GM12878 (cell line): Measurements from ENCODE around the gene TAGLN. TPM values are rescaled to one million over a fixed set of nuclear protein-coding genes. Genes with fewer than 3 reads are reported as not detected.

Experiments used
- ATAC-seq: fragments of 200-7000 bp; cut with Tn5 transposase; 3 replicates; pipeline ENCODE4 v1.9.1; 2020; ENCODE audit warnings: mild to moderate bottlenecking, moderate library complexity
- BruUV-seq: library from RNA; stranded (reverse); fragments of 400-500 nt; replicated peaks from 2 replicates; lab custom pipeline; 2021; lab: Mats Ljungman, UMichigan
- CTCF ChIA-PET: fragments of 300-600 bp; sonication (Branson Sonifier 250); formaldehyde crosslinking; extraction: SDS; loops from one replicate; lab custom pipeline; 2021; ENCODE audit warnings: inconsistent platforms; lab: Yijun Ruan, JAX
- POLR2A ChIA-PET: fragments of 350-600 bp; formaldehyde crosslinking; extraction: SDS; loops from one replicate; lab custom pipeline; 2021; ENCODE audit warnings: inconsistent platforms; lab: Charles Lee
- RAD21 ChIA-PET: fragments of 300-600 bp; sonication (Branson Sonifier 250); formaldehyde crosslinking; loops from one replicate; lab custom pipeline; 2023; ENCODE audit warnings: antibody characterized with exemption; ENCODE audit not compliant: unreplicated experiment; lab: Charles Lee
- SMC1A ChIA-PET: fragments of 300-600 bp; sonication (Branson Sonifier 250); formaldehyde crosslinking; loops from one replicate; lab custom pipeline; 2023; ENCODE audit not compliant: unreplicated experiment, uncharacterized antibody; lab: Charles Lee
- DNase-seq: peaks from one replicate; pipeline ENCODE4 v3.0.0-alpha.2; 2011; ENCODE audit warnings: low read depth, low spot score
- FAIRE-seq: peaks from 3 replicates; lab custom pipeline; 2011; peaks lifted over from hg19 to GRCh38; lab: Jason Lieb, UNC
- H2AFZ ChIP-seq: 2 replicates; pipeline ENCODE4 v1.6.0; 2011; ENCODE audit warnings: low read depth, low read length, control low read depth; ENCODE audit not compliant: control insufficient read depth
- H3K27ac ChIP-seq: 2 replicates; pipeline ENCODE4 v1.5.1; 2011; ENCODE audit warnings: control low read depth; ENCODE audit not compliant: control insufficient read depth, insufficient read depth
- H3K27me3 ChIP-seq, 2 experiments: replicated peaks in 1 of 2; 2 replicates each; pipeline versions ENCODE4 v1.6.0 to v1.6.1; 2011; ENCODE audit warnings: low read length in 1 of 2; ENCODE audit not compliant: control insufficient read depth in 2 of 2, insufficient read depth in 2 of 2
- H3K36me3 ChIP-seq, 2 experiments: 2 replicates each; pipeline ENCODE4 v1.5.1; 2011; ENCODE audit warnings: low read length in 1 of 2; ENCODE audit not compliant: control insufficient read depth in 2 of 2, insufficient read depth in 2 of 2
- H3K4me1 ChIP-seq: 2 replicates; pipeline ENCODE4 v1.6.1; 2011; ENCODE audit warnings: mild to moderate bottlenecking, low read length, moderate library complexity, mixed read lengths; ENCODE audit not compliant: control insufficient read depth, insufficient read depth
- H3K4me2 ChIP-seq: 2 replicates; pipeline ENCODE4 v1.6.0; 2011; ENCODE audit warnings: control low read depth; ENCODE audit not compliant: control insufficient read depth, insufficient read depth
- H3K4me3 ChIP-seq: fragments of 200-600 bp; sonication (generic); 2 replicates; pipeline ENCODE4 v1.5.1; 2016
- H3K79me2 ChIP-seq: 2 replicates; pipeline ENCODE4 v1.6.0; 2011; ENCODE audit warnings: low read length; ENCODE audit not compliant: control insufficient read depth, insufficient read depth
- H3K9ac ChIP-seq: 2 replicates; pipeline ENCODE4 v1.8.0; 2011; ENCODE audit warnings: low read length, control low read depth, mixed read lengths; ENCODE audit not compliant: control insufficient read depth, insufficient read depth
- H3K9me3 ChIP-seq: replicated peaks from 3 replicates; pipeline ENCODE4 v1.5.1; 2011; ENCODE audit warnings: mild to moderate bottlenecking, low read length; ENCODE audit not compliant: control insufficient read depth, insufficient read depth
- H4K20me1 ChIP-seq: 2 replicates; pipeline ENCODE4 v1.6.0; 2011; ENCODE audit not compliant: control insufficient read depth, insufficient read depth
- ATF2 ChIP-seq: IDR thresholded peaks from 2 replicates; pipeline ENCODE4 v1.6.1; 2012; ENCODE audit warnings: low read length, inconsistent platforms
- BACH1 ChIP-seq: fragments of 450-650 bp; IDR thresholded peaks from 2 replicates; pipeline ENCODE4 v1.6.1; 2017; ENCODE audit warnings: mild to moderate bottlenecking, borderline replicate concordance
- BCLAF1 ChIP-seq: fragments of 450-650 bp; IDR thresholded peaks from 2 replicates; pipeline ENCODE4 v1.6.1; 2017; ENCODE audit warnings: antibody characterized with exemption, mild to moderate bottlenecking, moderate library complexity
- POLR2A ChIP-seq: IDR thresholded peaks from 2 replicates; pipeline ENCODE4 v1.6.1; 2011; ENCODE audit warnings: low read depth, mild to moderate bottlenecking, low read length
- RAD51 ChIP-seq: fragments of 450-650 bp; IDR thresholded peaks from 2 replicates; pipeline ENCODE4 v1.6.1; 2016; ENCODE audit warnings: moderate library complexity, mild to moderate bottlenecking, inconsistent platforms
- SMARCA5 ChIP-seq: fragments of 450-650 bp; IDR thresholded peaks from 2 replicates; pipeline ENCODE4 v1.6.1; 2017; ENCODE audit warnings: mild to moderate bottlenecking
- STAT3 ChIP-seq: IDR thresholded peaks from 2 replicates; pipeline ENCODE4 v1.6.1; 2011; ENCODE audit warnings: low read depth, low read length, improper control_type of control experiment
- ZNF274 ChIP-seq: IDR thresholded peaks from one replicate; pipeline ENCODE4 v1.8.0; 2011; ENCODE audit not compliant: insufficient read length, insufficient read depth
- WGBS: methylation state at CpG from one replicate; pipeline ENCODE4 v1.1.6; 2016; ENCODE audit warnings: low lambda C conversion rate; ENCODE audit not compliant: insufficient replicate concordance, insufficient coverage; ENCODE audit errors: missing lambda C conversion rate; 5-methylcytosine and 5-hydroxymethylcytosine counted together
- in situ Hi-C: fragments of 300-500 bp; cut with MboI; formaldehyde crosslinking; loops from 9 replicates; pipeline ENCODE4 v1.14.3; 2018; ENCODE audit warnings: mixed read lengths
- intact Hi-C: fragments of 100-400 bp; cut with micrococcal nuclease; formaldehyde crosslinking; loops from one replicate; pipeline ENCODE4 v1.14.2; 2022; ENCODE audit not compliant: unreplicated experiment
- polyA plus RNA-seq, 11 experiments: library from polyadenylated mRNA; depleted of rRNA in 4 of 11; unstranded in 6 of 11; stranded (reverse) in 5 of 11; fragments of >200 nt; fragmentation: Nextera tagmentation in 4 of 11; fragmentation: Illumina TruSeq in 1 of 11; extraction: Ambion mirVana in 4 of 11; extraction: Trizol in 1 of 11; gene quantifications; 1 replicate in 1 of 11; 2 replicates in 10 of 11; pipeline versions ENCODE4 v1.2.1 to v1.2.3, GENCODE V29; 2011 to 2016; ENCODE audit warnings: inconsistent platforms in 2 of 11, missing spikeins in 2 of 11, low read depth in 1 of 11
- total RNA-seq, 4 experiments: library from RNA; depleted of rRNA in 3 of 4; stranded (reverse); fragments of >200 nt in 3 of 4; fragmentation: Illumina TruSeq in 1 of 4; extraction: Trizol in 1 of 4; gene quantifications; 2 replicates each; pipeline versions ENCODE4 v1.2.1 to v1.2.3, GENCODE V29; 2013 to 2021
- TF ChIP-seq, protein P1 (sequence below): fragments of 450-650 bp; IDR thresholded peaks from 2 replicates; pipeline ENCODE4 v1.6.1; 2017; ENCODE audit warnings: mild to moderate bottlenecking

Gene TAGLN
- total and polyA plus RNA-seq, 10 of the 15 experiments (the other 5 are each of a cell fraction or from before 2014, with no cell fraction given): 0.26 to 4.6 (median 1.7) TPM

- in situ Hi-C loops: loop anchor here (5.0 kb wide), 1 partner anchor 352 kb away; no protein-coding TSS in a partner anchor
- no peak overlapping the region for H3K4me3 ChIP-seq
- no peaks in the 10 kb centered on the region for H3K27me3 ChIP-seq
- POLR2A ChIA-PET: interaction anchor here (0.5 to 3.6 kb wide), 3 partner anchors 29 to 51 kb away, joined by 3 to 51 read pairs (median 3); partner anchors contain the start of gene SIDT2
- CTCF ChIA-PET: interaction anchor here (0.9 to 17.3 kb wide), 8 partner anchors 8 to 588 kb away, joined by 3 to 422 read pairs (median 4); partner anchors contain the start of genes PAFAH1B2 and SIDT2
- BruUV-seq: no TSS peak
- peak overlapping the region; percentile 5; the same call in 1 of the 2 replicates for H3K4me2 ChIP-seq
- no peak for ATAC-seq
- H3K79me2 ChIP-seq: peaks cover 46% of the 10 kb centered on the region
- SMC1A ChIA-PET: interaction anchor here (1.0 to 12.2 kb wide), 2 partner anchors 49 to 84 kb away, joined by 3 to 187 read pairs; partner anchors contain the start of gene SIDT2
- peak overlapping the region; percentile 93; the same call in 1 of the 2 replicates for H3K9ac ChIP-seq
- intact Hi-C loops: loop anchor here (5.0 kb wide), 2 partner anchors 392 to 437 kb away; partner anchors contain the start of genes APOA1 and APOA5
- H4K20me1 ChIP-seq: no peaks in the 10 kb centered on the region; the same call in 1 of the 2 replicates
- no peak overlapping the region for H2AFZ ChIP-seq
- no peak for FAIRE-seq
- H3K27ac ChIP-seq: peak overlapping the region; percentile 87
- RAD21 ChIA-PET: interaction anchor here (1.6 to 9.9 kb wide), 2 partner anchors 49 to 55 kb away, joined by 3 to 159 read pairs; partner anchors contain the start of gene SIDT2
- DNase-seq: no peak
- WGBS: 95% methylated on average over 12 of the region's 12 CpGs
- peaks cover 9% of the 10 kb centered on the region for H3K4me1 ChIP-seq
- no peaks in the 10 kb centered on the region for H3K9me3 ChIP-seq
- H3K36me3 ChIP-seq: peaks cover 22 to 24% of the 10 kb centered on the region in 2 experiments; a peak in 3 of 4 replicates
- no peak for TF ChIP-seq BACH1
- 0 out of 2 replicates have a peak, but pooled peaks have one; percentile 16 for TF ChIP-seq POLR2A
Observed at GRCh38 chr11:117229411-117229810, 30.2 kb downstream of the TAGLN start.

GRCh38 chr11:117229931-117230285 lies 30.7 kb downstream of the TAGLN start:
- ChIA-PET CTCF (interaction anchor here (0.9 to 17.3 kb wide), 10 partner anchors 8 to 587 kb away, joined by 3 to 422 read pairs (median 4); partner anchors contain the start of genes PAFAH1B2 and SIDT2), SMC1A (interaction anchor here (1.0 to 12.2 kb wide), 8 partner anchors 9 to 437 kb away, joined by 3 to 187 read pairs (median 4); partner anchors contain the start of gene SIDT2), POLR2A (interaction anchor here (0.8 to 3.6 kb wide), 4 partner anchors 50 to 227 kb away, joined by 3 to 51 read pairs (median 4); partner anchors contain the start of gene SIDT2), RAD21 (interaction anchor here (0.7 to 9.9 kb wide), 3 partner anchors 49 to 439 kb away, joined by 3 to 159 read pairs (median 3); partner anchors contain the start of genes APOA5 and SIDT2)
- peaks cover 46% of the 10 kb centered on the region for H3K79me2 ChIP-seq
- H3K4me1 ChIP-seq: peaks cover 9% of the 10 kb centered on the region
- H3K27me3 ChIP-seq: no peaks in the 10 kb centered on the region
- no peak for DNase-seq
- BruUV-seq: TSS peak; percentile 50
- no peaks in the 10 kb centered on the region; the same call in 1 of the 2 replicates for H4K20me1 ChIP-seq
- H3K27ac ChIP-seq: peak overlapping the region; percentile 87
- H3K4me2 ChIP-seq: peak overlapping the region; percentile 91
- H2AFZ ChIP-seq: no peak overlapping the region
- TF ChIP-seq SMARCA5 (no peak), BCLAF1 (no peak), ZNF274 (no peak), STAT3 (no peak), ATF2 (no peak), RAD51 (no peak)
- TF ChIP-seq, protein P1, sequence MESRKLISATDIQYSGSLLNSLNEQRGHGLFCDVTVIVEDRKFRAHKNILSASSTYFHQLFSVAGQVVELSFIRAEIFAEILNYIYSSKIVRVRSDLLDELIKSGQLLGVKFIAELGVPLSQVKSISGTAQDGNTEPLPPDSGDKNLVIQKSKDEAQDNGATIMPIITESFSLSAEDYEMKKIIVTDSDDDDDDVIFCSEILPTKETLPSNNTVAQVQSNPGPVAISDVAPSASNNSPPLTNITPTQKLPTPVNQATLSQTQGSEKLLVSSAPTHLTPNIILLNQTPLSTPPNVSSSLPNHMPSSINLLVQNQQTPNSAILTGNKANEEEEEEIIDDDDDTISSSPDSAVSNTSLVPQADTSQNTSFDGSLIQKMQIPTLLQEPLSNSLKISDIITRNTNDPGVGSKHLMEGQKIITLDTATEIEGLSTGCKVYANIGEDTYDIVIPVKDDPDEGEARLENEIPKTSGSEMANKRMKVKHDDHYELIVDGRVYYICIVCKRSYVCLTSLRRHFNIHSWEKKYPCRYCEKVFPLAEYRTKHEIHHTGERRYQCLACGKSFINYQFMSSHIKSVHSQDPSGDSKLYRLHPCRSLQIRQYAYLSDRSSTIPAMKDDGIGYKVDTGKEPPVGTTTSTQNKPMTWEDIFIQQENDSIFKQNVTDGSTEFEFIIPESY: no peak
- H3K9ac ChIP-seq: peak overlapping the region; percentile 93
- ATAC-seq: no peak
- 9% methylated on average over 5 of the region's 5 CpGs for WGBS
- in situ Hi-C loops: loop anchor here (5.0 kb wide), 1 partner anchor 353 kb away; no protein-coding TSS in a partner anchor
- H3K36me3 ChIP-seq: peaks cover 19 to 21% of the 10 kb centered on the region in 2 experiments; a peak in 3 of 4 replicates
- intact Hi-C loops: loop anchor here (5.0 kb wide), 3 partner anchors 393 to 587 kb away; partner anchors contain the start of genes APOA1 and APOA5
- peak overlapping the region; percentile 87 for H3K4me3 ChIP-seq
- no peaks in the 10 kb centered on the region for H3K9me3 ChIP-seq
- no peak for FAIRE-seq
